GM21529 (cell line): ENCODE measurements around the gene CHRNA10.
"Not testable (repeated sequence)": the region's sequence is repeated elsewhere in the genome, so short reads cannot be mapped to it uniquely, and the experiment has no call there.

Source experiments
- ATAC-seq: cut with Tn5 transposase; IDR thresholded peaks from one replicate; pipeline ENCODE4 v1.9.1; 2021; ENCODE audit not compliant: unreplicated experiment

Gene CHRNA10

GRCh38 chr11:3666023-3666530, 5.1 kb downstream of the CHRNA10 start:
- ATAC-seq: no peak

- ATAC-seq: no peak
These were observed 5.7 kb downstream of the CHRNA10 start for GRCh38 chr11:3665336-3666022.

- no peak for ATAC-seq
These were observed 7.1 kb downstream of the CHRNA10 start for GRCh38 chr11:3664032-3664630.

GRCh38 chr11:3662856-3663255, 8.3 kb downstream of the CHRNA10 start:
- ATAC-seq: no peak

DNA sequence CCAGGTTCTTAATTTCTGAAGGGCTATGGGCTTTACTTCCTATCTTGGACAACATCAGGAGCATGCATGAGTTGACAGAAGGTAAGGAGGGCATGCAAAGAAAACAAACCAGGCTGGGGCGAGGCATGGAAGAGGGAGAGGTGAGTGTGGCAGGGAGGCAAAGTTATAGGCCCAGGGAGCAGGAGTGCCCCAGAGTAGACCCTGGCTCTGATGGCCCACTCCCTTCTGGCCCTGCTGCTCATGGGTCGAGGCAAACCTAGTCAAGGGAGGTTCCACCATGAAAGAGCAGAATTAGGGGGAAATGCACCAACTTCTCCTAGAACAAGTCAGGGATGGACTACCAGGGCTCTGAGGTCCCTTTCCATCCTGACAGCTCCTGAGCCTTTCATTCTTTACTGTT, 10.2 kb downstream of the CHRNA10 start:
- ATAC-seq: no peak

- ATAC-seq: no peak
These were observed 11.3 kb downstream of the CHRNA10 start for GRCh38 chr11:3659595-3660515.

- ATAC-seq: no peak
These were observed 12.9 kb downstream of the CHRNA10 start for GRCh38 chr11:3658252-3658651.

DNA sequence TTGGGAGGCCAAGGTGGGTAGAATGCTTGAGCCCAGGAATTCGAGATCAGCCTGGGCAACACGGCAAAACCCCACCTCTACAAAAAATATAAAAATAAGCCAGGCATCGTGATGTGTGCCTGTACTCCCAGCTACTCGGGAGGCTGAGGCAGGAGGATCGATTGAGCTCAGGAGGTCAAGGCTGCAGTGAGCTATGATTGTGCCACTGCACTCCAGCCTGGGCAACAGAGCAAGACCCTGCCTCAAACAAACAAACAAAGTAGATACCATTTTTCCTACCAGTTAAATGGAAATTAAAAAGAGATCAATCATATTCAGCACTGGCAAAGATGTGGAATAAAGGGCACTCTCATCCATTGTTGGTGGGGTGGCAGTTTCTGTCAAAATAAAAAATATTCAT, 13.9 kb downstream of the CHRNA10 start:
- ATAC-seq: not testable (repeated sequence)

DNA sequence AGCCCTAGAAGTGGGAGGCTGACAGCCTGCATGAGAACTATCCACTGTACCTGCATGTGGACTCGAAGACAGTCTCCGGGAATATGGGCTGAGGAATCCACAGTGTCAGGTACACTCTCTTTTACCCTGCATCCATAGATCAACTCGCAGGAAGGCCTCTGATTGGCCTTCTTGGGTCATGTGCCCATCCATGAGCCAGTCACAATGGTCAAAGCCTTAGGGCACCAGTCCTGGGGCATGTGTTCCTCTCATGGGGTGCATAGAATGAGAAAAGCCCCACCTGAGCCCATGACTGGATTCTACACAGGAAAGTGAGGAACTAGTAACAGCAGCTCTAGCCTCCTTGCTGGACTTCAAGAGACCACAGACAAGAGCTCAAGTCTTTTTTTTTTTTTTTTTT, 15.6 kb downstream of the CHRNA10 start:
- ATAC-seq: no peak

- not testable (repeated sequence) for ATAC-seq
These were observed 18.7 kb downstream of the CHRNA10 start for GRCh38 chr11:3652514-3652913.

DNA sequence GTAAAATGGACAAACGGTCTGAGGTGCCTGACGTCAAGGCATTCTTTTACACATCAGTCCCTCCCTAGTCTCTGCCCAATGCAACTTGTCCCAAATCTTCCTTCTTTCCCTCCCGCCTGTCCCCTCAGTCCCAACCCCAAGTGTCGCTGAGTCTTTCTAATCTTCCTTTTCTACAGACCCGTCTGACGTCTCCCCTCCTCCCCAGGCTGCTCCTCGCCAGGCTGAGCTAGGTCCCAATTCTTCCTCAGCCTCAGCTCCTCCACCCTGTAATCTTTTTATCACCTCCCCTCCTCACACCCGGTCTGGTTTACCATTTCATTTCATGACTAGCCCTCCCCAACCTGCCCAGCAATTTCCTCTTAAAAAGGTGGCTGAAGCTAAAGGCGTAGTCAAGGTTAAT, 21.8 kb downstream of the CHRNA10 start:
- ATAC-seq: not testable (repeated sequence)

GRCh38 chr11:3648843-3649242, 22.3 kb downstream of the CHRNA10 start:
- not testable (repeated sequence) for ATAC-seq

DNA sequence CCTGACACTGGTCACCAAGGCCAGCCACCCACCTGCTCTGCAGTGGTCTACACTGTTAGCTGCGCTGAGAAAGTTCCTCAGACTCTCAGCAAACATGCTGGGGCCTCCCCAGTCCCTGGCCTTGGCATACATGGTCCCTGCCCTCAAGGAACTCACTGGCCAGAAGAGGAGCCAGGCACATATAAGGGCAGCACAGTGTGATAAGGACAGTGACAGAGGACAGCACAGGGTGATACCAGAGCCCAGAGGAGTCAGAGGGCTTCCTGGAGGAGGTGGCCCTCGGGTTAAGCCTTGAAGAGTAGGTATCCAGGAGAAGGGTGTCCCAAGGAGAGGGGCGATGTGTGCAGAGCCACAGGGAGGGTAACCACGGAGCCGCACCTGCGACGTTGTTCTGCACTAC, 25.6 kb downstream of the CHRNA10 start:
- ATAC-seq: no peak

DNA sequence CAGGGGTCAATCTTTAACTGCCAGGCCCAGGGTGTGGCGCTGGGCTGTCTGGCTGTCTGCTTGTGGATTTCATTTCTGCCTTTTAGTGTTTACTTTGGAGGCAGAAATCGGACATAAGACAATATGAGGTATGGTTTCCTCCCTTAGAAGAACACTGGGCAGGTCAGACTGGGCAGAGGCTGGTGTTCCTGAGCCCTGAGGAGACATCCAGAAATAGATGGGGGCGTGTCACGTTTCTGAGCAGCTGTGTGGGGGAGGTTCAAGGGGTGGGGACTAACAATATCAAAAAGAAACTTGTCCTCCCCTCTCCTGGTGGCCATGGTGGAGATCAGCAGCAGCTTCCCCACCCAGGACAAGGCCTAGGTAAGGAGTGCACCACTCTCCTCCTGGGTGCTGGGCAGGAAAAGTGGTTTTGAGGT, 26.4 kb downstream of the CHRNA10 start, which contains the start of gene ART1:
TSS of gene ART1 (plus strand) at position 312 of the 419 bp plus-strand sequence. CDS start 14,086 bp downstream, outside the sequence.
- ATAC-seq: no peak

DNA sequence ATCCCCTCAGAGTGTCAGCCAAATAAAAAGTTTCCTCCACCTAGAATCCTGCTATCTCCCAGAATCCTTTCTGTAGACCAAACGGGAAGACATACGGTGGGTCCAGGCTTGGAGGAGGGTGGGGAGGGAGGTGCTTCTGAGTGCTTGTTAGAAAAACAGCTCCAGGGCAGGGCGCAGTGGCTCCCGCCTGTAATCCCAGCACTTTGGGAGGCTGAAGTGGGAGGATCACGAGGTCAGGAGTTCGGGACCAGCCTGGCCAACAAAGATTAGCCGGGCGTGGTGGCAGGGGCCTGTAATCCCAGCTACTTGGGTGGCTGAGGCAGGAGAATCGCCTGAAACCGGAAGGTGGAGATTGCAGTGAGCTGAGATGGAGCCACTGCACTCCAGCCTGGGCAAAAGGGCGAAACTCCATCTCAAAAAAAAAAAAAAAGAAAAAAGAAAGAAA, 28.1 kb downstream of the CHRNA10 start:
- not testable (repeated sequence) for ATAC-seq

DNA sequence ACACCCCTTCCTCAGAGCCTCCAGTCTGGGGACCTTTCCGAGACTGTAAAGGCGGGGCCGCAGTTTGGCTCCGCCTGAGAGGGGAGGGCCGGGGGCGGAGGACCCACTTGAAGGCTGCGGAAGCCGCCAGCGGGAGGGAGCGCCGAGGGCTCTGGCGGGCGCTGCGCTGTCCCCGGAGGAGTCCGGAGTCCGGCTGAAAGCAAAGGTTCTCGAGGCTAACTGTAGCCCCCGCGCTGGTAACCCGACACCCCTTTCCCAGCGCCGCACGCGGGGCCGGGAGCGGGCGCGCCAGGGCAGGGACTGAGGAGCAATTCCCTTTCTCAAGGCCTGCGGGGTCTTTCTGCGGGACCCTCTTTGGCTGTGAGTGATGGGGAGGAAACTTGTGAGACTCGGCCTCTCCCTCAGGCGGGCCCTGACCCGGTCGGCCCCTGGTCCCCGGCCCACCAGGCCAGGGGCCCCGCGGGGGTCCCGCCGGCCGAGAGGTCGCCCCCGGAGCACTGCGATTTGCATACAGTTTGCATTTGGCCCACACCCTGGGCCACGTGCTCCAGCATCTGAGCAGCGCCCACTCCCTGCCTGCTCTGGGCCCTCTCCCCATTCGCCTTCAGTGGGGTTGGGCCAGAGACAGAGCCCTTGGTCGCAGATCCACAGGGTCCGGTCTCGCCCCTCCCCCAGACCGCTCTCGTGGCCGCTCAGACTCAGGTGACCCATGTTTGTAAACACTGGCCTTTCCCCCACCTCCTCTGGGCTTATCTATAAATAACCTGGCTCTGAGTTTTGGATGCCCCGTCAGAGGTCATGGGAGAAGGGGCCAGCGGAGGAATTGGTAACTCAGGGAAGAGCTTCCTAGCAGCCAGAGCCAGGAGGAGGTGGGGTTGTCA, 28.9 kb downstream of the CHRNA10 start:
- ATAC-seq: no peak

DNA sequence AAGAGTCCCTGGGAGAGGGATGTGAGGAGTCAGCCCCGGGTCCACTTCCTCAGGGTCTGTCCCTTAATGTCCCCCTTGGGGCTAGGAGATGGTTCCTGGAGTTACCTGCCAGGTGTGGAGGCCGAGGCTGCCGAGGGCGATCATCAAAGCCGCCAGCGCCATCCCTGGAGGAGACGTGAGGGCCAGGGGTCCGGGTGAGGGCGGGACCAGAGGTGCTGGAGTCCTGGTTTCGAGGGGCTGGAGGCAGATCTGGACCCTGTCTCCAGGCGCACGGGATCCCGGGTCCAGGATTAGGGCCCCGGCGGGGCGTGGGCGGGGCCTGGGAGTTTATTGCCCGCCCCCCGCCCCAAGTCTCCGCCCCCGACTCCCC, 29.5 kb downstream of the CHRNA10 start, which contains the start of gene ART5:
TSS of gene ART5 (minus strand) at position 292 of the 370 bp plus-strand sequence. CDS start at position 162, 130 bp downstream.
- no peak for ATAC-seq

GRCh38 chr11:3641191-3641590, 30.0 kb downstream of the CHRNA10 start:
- ATAC-seq: no peak

GRCh38 chr11:3639841-3640240, 31.3 kb downstream of the CHRNA10 start:
- no peak for ATAC-seq

GRCh38 chr11:3638513-3638912, 32.7 kb downstream of the CHRNA10 start:
- no peak for ATAC-seq
